ENCODE data around the gene BET1. TPM values are rescaled to one million over a fixed set of nuclear protein-coding genes. Genes with fewer than 3 reads are reported as not detected.
A peak's percentile ranks its signal among the peaks of the same experiment; 100 is the strongest.

The BET1 gene
- total RNA-seq, 1 donor, result 48.3 TPM

DNA sequence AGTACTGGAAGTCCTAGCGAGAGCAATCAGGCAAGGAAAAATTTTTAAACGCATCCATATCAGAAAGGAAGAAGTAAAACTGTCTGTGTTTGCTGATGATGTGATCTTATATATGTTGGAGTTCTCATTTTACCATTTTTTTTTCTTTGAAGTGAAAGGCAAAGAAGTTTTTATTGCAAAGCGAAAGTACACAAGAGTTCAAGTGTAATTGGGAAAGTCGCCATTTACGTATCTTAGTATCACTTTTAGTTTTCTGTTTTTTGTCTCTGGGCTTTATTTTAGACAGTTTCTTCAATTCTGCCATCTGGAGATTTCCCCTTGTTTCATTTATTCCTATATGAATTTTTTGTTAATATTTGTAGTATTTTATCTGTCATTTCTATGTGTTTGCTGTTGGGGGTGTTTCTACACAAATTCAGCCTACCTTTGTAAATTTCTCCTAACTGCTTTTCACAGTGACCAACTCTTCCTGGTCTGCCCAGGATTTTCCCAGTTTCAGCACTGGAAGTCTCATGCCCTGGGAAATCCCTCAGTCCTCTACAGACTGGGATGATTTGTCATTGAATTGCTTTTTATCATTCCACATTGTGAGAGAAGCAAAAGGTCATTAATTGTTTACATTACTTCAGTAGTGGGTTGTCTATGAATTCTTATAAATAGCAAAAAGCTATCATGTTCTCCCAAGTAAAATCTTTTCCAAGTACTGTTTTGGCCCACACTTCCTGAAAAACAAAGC lies 23.2 kb downstream of the BET1 start:
- H3K4me3 ChIP-seq (ENCODE audit: low read depth, low read length), result no peak overlapping the region
- TF ChIP-seq, protein P1, sequence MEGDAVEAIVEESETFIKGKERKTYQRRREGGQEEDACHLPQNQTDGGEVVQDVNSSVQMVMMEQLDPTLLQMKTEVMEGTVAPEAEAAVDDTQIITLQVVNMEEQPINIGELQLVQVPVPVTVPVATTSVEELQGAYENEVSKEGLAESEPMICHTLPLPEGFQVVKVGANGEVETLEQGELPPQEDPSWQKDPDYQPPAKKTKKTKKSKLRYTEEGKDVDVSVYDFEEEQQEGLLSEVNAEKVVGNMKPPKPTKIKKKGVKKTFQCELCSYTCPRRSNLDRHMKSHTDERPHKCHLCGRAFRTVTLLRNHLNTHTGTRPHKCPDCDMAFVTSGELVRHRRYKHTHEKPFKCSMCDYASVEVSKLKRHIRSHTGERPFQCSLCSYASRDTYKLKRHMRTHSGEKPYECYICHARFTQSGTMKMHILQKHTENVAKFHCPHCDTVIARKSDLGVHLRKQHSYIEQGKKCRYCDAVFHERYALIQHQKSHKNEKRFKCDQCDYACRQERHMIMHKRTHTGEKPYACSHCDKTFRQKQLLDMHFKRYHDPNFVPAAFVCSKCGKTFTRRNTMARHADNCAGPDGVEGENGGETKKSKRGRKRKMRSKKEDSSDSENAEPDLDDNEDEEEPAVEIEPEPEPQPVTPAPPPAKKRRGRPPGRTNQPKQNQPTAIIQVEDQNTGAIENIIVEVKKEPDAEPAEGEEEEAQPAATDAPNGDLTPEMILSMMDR (IDR thresholded peaks at IDR 0.05; ENCODE audit: insufficient read depth, low read length), result no peak
- DNase-seq (ENCODE audit: low read depth), result peak; percentile 31

DNA sequence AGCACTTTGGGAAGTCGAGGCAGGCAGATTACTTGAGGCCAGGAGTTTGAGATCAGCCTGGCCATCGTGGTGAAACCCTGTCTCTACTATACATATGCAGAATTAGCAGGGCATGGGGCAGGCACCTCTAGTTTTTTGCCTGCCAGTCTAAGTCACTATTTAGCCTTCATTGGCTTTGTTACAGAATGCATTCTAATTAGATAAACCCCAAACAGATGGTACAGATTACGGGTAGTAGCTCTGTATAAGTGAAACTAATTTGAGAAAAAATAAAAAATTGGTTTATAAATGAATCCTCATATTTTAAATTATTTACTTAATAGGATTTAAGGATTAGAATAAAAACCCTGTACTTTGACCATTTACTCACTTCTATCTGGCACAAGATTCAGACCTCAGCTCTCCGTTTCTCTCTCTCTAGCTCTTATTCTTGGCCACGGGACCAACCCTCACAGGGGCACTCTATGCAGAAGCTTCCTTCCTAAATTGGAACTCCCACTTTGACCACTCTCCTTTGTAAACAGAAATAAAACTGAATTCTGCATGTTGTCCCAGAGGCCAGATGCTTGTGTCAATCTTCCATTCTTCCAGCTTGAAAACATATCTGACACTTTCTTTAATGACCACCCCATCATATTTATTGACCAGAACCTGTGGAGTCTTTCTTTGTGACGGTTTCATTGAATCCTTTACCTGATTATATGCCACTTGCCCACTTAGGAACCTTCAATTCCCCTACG lies 26.8 kb downstream of the BET1 start:
- DNase-seq (ENCODE audit: low read depth), result no peak
- TF ChIP-seq, protein P1 (IDR thresholded peaks at IDR 0.05; ENCODE audit: insufficient read depth, low read length), result no peak
- H3K4me3 ChIP-seq (ENCODE audit: low read depth, low read length), result no peak overlapping the region

DNA sequence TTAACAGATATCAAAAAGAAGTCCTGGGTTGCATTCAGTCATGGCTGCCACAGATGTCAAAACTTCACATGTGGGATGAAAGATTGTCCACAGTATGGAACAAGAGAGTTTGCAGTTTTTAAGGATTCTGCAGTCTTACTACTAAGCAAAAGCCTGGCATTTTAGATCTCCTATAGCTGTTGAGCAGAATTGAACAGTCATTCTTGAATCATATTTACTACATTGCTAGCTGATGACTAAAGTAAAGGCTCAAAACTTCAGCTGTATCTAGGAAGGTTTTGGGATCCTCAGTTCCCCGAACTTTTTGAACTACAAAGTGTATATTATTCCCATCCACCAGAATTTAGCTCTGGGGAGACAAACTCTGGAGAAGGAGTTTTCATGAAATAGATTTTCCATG lies 31.0 kb downstream of the BET1 start:
- DNase-seq (ENCODE audit: low read depth), result peak; percentile 45
- no peak overlapping the region for H3K4me3 ChIP-seq (ENCODE audit: low read depth, low read length)
- TF ChIP-seq, protein P1 (IDR thresholded peaks at IDR 0.05; ENCODE audit: insufficient read depth, low read length), result no peak

DNA sequence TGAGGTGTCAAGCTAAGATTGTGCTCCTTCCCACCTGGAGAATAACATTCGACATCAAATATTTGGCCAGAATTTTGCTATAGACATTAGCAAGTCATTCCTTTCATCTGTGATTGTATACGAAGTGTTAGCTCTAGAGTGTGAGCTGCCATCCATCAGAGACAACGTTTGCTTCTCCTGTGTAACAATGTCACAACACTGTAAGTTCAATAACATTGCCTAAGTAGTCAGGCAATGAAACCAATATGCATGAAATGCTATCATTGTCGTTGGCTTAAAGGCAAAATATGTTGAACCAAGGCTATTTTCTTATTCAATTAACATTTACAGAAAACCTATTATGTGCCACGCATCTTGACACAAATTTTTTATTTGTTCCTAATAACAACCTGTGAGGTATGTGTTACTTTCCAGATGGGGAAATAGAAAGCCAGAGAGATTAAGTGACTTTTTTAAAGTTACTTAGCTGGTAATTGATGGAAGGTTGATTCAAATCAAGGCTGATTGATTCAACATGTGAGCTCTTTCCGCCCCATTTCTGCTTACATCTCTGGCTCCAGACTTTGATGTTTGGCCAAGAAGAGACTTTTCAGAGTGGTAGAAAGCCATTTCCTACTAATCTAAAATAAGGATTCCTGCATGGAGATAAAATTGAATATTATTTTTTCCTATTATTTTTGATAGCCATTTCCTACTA lies 32.0 kb downstream of the BET1 start:
- TF ChIP-seq, protein P1 (IDR thresholded peaks at IDR 0.05; ENCODE audit: insufficient read depth, low read length), result no peak
- no peak overlapping the region for H3K4me3 ChIP-seq (ENCODE audit: low read depth, low read length)
- DNase-seq (ENCODE audit: low read depth), result no peak

DNA sequence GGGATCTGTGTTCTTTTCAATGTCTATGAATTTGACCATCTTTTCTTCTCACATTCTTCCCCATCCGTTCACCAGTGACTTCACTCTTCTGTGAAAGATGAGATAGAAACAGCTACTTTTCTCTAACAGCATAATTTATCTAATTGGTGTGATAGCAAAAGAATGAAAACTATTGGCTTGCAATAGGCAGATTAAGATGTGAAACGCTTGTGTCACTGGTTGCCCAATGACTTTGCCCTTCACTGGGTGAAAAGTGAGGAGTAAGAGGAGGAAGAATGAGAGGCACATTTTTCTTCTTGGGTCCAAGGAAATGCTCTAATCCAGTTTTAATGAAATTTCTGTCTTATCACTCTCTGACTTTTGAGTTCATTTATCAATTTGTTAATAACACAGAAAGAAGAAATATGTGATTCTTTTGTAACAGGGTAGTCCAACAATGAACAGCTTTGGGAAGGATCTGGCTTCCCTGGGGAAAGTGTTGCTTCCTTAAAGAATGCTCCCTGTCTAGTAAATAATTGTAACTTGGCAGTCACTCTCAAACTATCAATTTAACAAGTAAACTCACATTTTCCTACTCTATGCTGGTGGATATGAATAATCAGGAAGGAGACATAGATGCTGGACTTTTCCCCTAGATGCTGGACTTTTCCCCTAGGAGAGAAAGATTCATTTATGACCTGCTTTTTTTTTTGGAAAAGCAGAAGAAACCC lies 35.1 kb downstream of the BET1 start:
- no peak overlapping the region for H3K4me3 ChIP-seq (ENCODE audit: low read depth, low read length)
- peak; percentile 62 for DNase-seq (ENCODE audit: low read depth)
- TF ChIP-seq, protein P1 (IDR thresholded peaks at IDR 0.05; ENCODE audit: insufficient read depth, low read length), result no peak

DNA sequence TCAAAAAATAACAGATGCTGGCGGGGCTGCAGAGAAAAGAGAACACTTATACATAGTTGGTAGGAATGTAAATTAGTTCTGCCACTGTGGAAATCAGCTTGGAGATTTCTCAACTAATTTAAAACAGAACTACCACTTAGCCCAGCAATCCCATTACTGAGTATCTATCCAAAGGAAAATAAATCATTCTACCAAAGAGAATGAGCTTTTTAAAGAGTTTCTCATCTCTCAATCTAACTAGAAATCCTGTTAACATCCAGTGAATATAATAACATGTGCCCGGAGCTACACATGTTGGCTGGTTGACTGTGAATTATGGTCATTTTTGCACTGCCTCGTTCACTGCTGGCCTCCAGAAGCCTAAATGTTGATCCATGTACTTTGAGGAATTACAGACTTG lies 39.3 kb downstream of the BET1 start:
- TF ChIP-seq, protein P1 (IDR thresholded peaks at IDR 0.05; ENCODE audit: insufficient read depth, low read length), result no peak
- H3K4me3 ChIP-seq (ENCODE audit: low read depth, low read length), result no peak overlapping the region
- no peak for DNase-seq (ENCODE audit: low read depth)

Measured in fibroblast of the aortic adventitia (primary cell).